Effector CD8-positive, alpha-beta T cell (primary cell): ENCODE data around the gene RBM4.
"Not testable (repeated sequence)": the region's sequence is repeated elsewhere in the genome, so short reads cannot be mapped to it uniquely, and the experiment has no call there.

Experiments used
- DNase-seq: peaks from one replicate; lab custom pipeline; 2025; lab: John Stamatoyannopoulos, UW

The RBM4 gene

DNA sequence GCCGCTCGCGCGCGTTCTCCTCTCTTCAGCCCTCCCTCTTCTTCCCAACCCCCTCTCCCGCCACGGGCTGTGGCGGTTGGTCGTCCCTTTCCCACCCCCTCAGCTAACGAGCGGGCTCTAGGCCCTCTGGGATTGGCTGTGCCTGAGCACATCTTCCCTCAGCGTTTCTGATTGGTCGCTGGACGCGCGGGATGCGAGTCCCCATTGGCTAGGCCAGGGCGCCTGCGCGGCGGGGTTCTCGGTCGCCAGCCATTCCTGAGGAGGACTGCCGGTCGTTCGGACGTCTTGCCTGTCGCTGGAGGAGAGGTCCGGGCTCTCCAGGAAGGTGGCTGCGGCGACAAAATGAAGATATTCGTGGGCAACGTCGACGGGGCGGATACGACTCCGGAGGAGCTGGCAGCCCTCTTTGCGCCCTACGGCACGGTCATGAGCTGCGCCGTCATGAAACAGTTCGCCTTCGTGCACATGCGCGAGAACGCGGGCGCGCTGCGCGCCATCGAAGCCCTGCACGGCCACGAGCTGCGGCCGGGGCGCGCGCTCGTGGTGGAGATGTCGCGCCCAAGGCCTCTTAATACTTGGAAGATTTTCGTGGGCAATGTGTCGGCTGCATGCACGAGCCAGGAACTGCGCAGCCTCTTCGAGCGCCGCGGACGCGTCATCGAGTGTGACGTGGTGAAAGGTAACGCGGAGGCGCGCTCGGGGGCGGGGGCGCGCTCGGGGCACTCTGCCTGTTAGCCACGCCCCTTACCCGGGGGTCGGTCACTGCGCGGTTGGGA is 21.9 kb upstream of the RBM4 start, which contains the start of gene RBM14:
Gene RBM14, plus strand, starts transcription at position 252 of the 776 bp plus-strand sequence. Its CDS starts 91 bp downstream, at position 343.
- peak; percentile 97 for DNase-seq

DNA sequence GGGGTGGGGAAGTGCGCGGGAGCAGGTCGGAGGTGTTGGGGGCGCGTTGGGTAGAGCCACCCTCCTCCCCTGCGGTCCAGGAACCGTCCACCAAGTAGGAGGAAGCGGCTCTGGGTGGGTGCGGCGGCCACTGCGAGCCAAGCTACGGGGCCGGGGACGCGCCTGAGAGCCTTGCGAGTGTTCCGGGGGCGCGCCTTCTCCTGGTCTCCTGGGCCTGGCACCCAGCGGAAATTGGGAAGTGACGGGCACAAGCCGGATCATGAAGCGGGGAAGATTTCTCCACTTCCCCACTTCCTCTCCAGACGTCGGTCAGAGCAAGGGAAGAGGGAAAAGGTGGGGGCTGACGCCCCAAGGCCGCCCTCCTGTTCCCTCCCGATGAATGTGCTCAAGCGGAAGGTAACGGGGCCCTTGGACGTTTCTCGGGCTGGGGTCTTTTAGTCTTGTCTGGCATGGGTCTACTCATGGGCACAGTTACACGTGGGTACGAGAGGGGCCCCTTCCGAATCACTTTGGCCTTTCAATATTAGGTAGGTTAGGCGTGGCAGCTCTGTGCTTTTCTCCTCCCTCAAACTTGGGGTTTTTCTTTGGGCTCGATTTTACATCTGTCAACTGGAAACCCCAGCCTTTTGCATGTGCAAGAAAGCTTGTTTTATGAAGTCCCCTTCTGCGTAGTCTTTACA is 21.2 kb upstream of the RBM4 start:
- DNase-seq = no peak

DNA sequence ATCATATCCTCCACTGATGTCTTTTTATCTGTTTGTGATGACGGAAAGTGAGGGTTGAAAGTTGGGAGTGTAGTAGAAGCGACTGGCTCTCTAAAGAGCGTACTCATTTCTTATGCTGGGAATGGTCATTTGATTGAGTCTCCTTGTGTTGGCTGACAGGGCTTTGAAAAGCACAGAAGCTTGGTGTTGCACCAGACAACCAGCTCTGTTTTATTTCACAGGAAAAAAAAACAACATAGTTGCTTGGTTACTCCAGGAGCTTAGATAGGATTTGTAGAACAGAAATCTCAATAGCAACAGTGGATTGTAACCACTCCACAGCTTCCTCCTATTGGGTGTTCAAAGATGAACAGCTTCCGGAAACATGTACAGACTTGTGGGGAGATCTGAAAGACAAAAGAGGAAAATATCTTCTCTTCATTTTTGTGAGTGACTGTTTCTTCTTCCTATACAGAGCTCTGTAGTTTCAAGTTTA is 19.4 kb upstream of the RBM4 start:
- DNase-seq = no peak

DNA sequence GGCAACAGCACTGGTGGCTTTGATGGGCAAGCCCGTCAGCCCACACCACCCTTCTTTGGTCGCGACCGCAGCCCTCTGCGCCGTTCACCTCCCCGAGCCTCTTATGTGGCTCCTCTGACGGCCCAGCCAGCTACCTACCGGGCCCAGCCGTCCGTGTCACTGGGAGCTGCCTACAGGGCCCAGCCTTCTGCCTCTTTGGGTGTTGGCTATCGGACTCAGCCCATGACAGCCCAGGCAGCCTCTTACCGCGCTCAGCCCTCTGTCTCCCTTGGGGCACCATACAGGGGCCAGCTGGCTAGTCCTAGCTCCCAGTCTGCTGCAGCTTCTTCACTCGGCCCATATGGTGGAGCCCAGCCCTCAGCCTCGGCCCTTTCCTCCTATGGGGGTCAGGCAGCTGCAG is 14.1 kb upstream of the RBM4 start:
- DNase-seq = no peak

DNA sequence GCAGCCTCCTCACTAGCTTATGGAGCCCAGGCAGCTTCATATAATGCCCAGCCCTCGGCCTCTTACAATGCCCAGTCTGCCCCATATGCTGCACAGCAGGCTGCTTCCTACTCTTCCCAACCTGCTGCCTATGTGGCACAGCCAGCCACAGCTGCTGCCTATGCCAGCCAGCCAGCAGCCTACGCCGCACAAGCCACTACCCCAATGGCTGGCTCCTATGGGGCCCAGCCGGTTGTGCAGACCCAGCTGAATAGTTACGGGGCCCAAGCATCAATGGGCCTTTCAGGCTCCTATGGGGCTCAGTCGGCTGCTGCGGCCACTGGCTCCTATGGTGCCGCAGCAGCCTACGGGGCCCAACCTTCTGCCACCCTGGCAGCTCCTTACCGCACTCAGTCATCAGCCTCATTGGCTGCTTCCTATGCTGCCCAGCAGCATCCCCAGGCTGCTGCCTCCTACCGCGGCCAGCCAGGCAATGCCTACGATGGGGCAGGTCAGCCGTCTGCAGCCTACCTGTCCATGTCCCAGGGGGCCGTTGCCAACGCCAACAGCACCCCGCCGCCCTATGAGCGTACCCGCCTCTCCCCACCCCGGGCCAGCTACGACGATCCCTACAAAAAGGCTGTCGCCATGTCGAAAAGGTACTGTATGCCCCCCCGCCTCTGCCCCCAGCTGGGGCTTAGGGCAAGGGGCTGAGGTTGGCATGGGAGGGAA is 13.3 kb upstream of the RBM4 start:
- DNase-seq = no peak

DNA sequence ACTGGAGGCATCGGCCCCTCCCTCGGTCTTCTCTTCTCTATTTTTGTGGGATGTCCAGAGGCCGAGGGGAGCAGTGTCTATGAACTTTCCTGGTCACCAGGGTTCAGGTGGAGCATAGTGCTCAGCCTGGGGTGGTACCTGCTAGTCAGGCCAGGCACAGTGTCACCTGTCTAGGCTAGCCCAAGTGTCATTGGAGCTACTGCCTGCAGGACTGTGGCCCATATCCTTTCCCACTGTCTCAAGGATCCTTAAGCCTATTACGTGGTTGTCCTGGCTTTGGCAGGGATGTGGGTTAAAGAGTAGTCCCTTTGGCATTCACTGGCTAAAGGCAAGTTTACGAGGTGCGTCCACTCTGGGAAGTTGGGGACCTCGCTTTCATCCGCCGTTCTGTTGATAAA is 12.8 kb upstream of the RBM4 start:
- no peak for DNase-seq

DNA sequence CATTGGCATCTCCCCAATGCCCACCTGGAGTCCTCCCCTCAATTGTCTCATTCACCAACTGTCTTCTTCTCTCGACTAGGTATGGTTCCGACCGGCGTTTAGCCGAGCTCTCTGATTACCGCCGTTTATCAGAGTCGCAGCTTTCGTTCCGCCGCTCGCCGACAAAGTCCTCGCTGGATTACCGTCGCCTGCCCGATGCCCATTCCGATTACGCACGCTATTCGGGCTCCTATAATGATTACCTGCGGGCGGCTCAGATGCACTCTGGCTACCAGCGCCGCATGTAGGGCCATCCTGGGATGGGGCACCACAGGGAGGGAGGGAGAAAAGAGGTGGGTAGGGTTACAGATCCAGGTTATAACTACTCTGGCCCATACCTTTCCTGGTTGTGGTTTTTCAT is 12.1 kb upstream of the RBM4 start:
- DNase-seq = no peak

DNA sequence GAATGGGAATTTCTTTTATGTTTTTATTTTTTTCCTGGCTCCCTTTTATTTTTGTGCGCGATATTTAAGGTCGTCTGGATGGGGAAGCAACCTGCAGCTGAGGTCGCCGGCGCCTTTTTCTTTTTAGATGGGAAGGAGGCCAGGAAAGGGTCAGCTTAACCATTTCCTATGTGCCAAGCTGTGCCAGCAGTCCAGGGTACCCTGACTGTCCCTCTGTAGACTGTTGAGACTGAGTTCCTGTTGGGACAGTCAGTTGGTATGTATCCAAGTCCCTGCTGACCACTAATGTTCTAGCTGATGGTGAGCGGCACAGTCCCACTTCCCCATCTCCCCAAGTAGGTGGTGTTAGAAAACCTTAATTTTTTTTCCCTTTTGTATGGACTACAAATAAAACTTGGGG is 11.6 kb upstream of the RBM4 start:
- DNase-seq = no peak

DNA sequence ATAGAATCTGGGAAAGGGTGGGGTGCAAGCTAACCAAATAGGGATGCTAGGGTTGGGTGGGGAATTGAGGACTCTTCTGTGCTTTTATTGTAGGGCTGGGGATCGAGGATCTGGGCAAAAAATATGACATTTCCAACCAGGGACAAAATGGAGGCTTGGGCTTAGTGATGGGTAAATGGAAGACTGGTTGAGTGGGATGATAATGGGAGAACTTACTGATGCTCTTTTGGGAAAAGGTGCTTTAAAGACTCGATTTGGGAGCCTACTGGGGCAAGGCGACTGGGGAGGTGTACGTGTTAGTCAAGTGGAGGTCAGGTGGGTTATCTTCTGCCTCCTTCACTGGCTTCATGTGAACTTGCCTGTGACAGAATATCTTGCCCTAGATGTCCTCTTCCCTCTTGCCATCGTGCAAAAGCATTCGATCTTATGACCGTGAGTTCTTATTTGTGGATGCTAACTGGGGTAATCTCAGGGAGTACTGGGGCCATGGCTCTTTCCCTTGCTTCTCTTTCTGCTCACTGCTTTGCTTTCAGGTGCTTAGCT is 10.4 kb upstream of the RBM4 start:
- no peak for DNase-seq

DNA sequence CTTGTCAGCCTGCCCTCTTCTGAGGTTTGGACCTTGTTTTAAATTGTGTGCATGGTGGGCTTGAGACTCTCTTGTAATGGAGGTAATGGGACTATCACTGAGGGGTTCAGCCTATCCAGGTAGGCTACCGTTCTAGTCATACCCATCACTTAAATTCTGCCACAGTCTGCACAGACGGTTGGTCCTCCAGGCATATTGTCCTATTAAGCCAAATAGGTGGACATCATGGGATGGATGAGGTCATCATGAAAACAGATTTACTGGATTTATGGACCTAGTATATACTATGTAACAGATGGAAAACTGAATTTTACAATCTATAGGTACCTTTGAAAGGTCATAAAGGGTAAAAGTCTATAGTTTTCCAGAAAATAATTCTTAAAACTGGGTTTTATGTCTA is 9.1 kb upstream of the RBM4 start:
- no peak for DNase-seq

DNA sequence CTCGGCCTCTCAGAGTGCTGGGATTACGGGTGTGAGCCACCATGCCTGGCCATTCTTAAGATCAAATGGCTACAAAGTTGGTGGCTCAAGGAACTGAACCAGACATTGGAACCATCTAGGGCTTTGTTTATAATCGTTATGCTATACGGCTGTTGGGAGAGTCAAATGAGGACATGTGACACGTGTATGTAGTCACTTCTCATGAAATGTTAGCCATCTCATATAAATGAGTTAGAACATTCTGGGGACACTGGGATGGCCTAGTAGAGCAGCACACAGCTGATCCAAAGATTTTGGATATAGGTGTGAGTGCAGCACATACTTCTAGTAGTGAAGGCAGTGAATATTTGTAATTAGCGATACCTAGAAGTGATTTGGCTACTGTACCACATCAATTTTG is 6.6 kb upstream of the RBM4 start:
- no peak for DNase-seq

DNA sequence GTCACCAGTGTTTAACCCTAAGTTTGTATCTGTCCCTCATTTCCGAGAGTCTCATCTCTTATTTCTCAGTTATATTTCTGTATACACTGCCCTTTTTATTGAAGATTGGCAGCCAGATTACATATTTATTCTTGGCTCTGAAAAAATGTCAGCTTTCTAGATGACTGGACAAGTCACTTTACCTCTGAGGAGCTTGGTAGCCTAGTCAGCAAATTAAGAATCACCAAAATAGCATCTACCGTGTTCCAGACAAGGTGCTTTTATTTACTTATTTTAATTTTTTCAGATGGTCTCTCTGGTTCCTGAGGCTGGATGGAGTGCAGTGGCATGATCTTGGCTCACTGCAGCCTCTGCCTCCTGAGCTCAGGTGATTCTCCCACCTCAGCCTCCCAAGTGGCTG is 5.6 kb upstream of the RBM4 start:
- DNase-seq = no peak

DNA sequence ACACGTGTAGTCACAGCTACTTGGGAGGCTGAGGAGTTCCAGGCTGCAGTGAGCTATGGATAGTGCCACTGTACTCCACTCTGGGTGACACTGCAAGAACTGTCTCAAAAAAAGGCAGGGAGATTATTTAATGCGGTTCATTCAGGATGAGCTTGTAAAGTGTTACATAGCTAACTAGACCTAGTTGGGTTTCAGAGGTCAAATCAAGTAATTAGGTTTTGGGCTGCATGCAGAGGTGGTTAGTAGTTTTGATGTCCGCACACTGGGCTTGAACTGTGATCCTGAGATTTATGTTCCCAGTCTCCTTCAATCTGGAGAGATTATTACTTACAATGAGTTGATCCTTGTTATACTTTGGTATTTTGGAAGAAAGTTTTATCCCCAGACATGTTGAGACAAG is 2.1 kb upstream of the RBM4 start:
- DNase-seq = no peak

DNA sequence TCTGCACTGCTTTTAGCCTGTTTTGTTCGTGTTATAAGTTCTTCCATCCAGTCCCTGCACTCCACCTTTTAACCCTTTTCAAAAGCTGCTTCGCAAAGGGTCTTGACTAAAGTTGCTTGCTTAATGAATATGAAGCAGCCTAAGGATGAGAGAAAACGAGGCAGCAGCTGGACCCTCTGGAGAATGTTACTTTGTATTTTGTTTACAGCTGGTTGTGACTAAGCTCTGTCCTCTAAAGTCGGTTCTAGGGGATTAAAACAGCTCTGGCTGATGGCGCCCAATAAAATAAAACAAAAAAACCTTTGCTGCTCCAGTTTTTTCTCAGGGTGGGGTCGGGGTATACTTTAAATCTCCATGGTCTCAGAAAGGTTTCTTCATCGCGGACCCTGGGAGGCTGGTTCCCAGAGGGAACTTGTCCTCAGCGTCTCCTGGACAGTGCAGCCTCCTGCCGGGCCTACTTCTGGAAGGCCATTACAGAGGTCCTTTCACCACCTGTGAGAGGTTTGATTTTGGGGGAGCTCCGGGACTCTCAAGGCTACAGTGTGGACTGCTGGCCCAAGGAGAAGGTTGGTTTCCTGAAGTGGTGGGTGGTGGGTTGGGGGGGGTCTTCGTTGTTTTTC is 836 bp upstream of the RBM4 start:
- DNase-seq = no peak

DNA sequence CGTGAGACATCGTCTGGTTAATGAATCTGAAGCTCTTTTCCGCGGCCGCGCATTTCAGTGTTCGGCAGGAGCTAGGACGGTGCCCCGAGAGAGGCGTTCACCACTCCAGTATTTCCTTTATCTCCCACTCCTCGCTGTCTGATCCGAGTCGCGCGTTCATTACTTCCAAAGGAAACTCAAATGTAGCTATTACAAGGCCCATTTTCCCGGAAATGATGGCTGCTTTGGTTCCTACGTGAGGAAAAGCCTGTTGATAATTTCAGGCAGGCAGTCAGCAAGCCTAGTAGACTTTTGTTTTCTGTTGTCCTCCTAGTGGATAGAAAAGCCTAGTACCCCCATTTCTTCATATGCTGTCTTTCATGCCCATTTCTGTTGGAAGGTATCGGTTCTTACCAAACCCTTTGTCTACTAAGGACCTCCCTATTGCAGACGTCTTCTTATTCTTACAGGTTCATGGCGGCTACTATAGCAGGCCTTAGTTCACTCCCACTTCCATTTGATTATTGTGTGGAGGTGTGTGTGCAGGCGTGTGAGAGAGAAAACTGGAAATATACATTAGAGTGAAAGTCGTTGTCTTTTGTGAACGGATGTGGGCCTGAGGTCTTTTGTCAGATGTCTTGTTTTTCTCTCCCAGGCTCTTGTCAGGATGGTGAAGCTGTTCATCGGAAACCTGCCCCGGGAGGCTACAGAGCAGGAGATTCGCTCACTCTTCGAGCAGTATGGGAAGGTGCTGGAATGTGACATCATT is 737 bp downstream of the RBM4 start:
- no peak for DNase-seq

DNA sequence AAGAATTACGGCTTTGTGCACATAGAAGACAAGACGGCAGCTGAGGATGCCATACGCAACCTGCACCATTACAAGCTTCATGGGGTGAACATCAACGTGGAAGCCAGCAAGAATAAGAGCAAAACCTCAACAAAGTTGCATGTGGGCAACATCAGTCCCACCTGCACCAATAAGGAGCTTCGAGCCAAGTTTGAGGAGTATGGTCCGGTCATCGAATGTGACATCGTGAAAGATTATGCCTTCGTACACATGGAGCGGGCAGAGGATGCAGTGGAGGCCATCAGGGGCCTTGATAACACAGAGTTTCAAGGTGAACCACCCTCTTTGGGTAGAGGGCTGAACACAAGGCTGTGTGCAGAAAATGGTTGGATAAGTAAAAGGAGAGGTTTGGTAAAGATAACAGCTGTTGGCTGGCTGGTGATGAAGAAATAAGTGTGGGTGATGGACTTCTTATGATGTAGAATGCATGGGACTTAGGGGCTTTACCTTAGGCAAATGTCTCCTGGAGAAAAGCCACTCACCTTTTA is 1.4 kb downstream of the RBM4 start:
- not testable (repeated sequence) for DNase-seq

DNA sequence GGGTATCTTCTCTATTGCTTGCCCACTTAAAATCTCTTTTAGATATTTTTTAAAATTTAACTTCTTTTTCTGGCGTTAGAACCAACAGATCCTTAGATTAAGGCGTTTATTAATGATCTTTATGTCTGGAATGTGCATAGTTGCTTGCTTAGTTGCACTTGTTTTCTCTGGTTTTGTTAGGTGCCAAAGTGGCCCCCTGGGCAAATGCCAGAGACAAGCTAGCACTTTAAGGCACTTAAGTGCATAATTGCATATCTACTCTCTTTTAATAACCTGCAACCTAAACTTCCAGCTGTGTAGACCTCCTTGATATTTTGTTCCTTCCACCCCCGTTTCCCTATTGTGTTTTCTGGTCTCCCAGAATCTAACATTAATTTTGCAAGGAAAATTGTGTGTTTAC is 3.3 kb downstream of the RBM4 start:
- DNase-seq = no peak

DNA sequence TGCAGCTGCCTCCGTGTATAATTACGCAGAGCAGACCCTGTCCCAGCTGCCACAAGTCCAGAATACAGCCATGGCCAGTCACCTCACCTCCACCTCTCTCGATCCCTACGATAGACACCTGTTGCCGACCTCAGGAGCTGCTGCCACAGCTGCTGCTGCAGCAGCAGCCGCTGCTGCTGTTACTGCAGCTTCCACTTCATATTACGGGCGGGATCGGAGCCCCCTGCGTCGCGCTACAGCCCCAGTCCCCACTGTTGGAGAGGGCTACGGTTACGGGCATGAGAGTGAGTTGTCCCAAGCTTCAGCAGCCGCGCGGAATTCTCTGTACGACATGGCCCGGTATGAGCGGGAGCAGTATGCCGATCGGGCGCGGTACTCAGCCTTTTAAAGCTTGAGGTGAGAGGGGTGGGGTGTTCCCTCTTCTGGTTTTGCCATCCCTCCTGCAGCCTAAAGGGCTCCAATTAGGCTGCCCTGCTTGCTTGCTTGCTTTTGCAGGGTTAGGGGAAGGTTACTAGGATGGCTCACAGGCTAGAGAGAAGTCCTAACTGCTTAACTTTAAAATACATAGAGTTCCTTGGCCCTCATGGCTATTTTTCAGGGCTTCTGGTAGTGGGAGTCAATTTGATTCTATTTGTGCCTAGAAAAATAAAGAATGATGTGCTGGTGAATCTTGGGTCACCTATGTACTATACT is 5.4 kb downstream of the RBM4 start:
- DNase-seq = no peak

DNA sequence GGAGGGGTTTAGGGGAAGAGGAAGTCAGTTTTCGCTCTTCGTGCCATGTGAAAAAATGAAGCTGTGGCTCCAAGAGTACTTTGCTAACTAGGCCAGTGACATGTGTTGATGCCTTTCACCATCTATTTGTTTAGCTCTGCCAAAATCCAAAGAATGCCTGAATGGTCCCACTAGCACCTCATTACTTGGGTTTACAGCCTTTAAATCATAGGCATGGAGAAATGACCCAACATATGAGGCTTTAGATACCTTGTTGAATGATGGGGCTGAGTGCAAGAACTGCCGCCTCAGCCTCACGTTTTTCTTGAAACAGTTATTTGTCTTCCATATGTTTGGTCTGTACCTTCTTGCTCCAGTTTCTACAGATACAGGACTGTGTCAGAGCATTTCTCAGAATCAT is 8.3 kb downstream of the RBM4 start:
- no peak for DNase-seq

DNA sequence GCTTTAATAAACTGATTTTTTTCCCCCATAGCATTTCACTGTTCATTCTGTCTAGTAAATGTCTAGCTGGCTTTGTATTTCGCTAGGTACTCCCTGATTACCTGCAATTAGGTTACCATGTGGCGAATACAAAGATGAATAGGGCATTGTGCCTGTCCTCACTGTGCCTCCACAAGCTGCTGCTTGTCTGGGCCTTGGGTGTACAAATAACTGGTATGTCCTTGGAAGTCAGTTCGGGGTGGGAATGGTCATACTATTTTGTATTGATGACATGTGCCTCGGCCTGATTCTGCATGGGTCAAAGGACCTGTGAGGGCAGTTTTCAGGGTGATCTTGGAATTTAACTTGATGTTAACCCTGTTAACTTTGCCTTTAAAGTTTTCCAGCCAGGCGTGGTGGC is 11.4 kb downstream of the RBM4 start:
- DNase-seq = no peak

DNA sequence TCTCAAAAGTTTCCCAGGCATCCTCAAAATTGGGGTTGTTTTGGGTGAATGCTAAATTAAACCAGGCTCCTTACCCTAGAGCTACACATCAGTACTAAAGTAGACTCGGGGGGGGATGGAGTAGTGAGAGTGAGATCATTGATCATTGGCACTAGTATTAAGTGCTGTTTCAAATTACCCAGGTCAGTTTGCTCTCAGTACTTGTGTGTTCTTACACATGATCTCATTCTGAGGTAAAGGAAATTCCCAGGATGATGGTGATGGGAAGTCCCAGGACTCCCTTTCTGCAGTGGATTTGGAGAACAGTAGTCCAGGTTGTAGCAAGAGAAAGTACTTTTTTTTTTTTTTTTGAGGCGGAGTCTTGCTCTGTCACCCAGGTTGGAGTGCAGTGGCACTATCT is 12.5 kb downstream of the RBM4 start:
- no peak for DNase-seq
